Testis (tissue), 2 donors: ENCODE measurements around the gene CHRDL1.

Source experiments
- POLR2A ChIP-seq: fragments of 450-650 bp; IDR thresholded peaks from one replicate; pipeline ENCODE4 v1.6.1; 2017; ENCODE audit warnings: antibody characterized with exemption, mild to moderate bottlenecking, moderate library complexity
- TF ChIP-seq, protein P1 (sequence below), 3 experiments: fragments of 450-650 bp in 2 of 3; fragments of 200-600 bp in 1 of 3; sonication (generic) in 1 of 3; IDR thresholded peaks; one replicate each; pipeline ENCODE4 v1.5.1; 2016 to 2019; ENCODE audit warnings: antibody characterized with exemption in 3 of 3, mild to moderate bottlenecking in 2 of 3, moderate library complexity in 1 of 3

DNA sequence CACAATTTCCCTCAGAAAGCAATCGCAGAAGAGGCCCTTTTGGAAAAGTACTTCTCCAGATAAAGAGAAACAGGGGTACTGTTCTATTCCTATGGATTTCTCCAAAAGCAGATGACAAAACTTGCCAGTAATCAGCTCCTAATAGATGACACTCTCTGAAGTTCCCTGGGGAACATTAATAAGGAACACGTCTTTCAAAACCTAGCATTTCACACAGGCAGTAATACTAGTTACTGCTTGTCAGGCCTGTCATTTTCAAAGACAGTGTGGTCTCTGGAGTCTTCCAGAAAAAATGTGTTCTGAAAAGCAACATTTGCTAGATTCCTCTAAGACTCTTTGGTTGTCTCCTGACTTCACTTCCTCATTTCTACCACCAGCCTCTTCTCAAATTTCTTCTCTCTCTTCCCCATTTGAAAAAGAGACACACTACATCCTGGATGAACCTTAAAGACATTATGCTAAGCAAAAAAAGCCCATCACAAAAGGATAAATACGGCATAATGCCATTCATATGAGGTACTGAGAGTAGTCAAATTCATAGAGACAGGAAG, 47.3 kb downstream of the CHRDL1 start:
- no peak for TF ChIP-seq POLR2A
- TF ChIP-seq, protein P1, sequence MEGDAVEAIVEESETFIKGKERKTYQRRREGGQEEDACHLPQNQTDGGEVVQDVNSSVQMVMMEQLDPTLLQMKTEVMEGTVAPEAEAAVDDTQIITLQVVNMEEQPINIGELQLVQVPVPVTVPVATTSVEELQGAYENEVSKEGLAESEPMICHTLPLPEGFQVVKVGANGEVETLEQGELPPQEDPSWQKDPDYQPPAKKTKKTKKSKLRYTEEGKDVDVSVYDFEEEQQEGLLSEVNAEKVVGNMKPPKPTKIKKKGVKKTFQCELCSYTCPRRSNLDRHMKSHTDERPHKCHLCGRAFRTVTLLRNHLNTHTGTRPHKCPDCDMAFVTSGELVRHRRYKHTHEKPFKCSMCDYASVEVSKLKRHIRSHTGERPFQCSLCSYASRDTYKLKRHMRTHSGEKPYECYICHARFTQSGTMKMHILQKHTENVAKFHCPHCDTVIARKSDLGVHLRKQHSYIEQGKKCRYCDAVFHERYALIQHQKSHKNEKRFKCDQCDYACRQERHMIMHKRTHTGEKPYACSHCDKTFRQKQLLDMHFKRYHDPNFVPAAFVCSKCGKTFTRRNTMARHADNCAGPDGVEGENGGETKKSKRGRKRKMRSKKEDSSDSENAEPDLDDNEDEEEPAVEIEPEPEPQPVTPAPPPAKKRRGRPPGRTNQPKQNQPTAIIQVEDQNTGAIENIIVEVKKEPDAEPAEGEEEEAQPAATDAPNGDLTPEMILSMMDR (IDR thresholded peaks at IDR 0.05): no peak
